GM19023 (cell line): Measurements from ENCODE around the gene DIAPH1.

Source experiments
- ATAC-seq: cut with Tn5 transposase; IDR thresholded peaks from one replicate; pipeline ENCODE4 v1.9.1; 2021; ENCODE audit warnings: mild to moderate bottlenecking, moderate library complexity; ENCODE audit not compliant: unreplicated experiment

Gene DIAPH1

GRCh38 chr5:141522301-141522700 is 96.5 kb downstream of the DIAPH1 start:
- no peak for ATAC-seq

DNA sequence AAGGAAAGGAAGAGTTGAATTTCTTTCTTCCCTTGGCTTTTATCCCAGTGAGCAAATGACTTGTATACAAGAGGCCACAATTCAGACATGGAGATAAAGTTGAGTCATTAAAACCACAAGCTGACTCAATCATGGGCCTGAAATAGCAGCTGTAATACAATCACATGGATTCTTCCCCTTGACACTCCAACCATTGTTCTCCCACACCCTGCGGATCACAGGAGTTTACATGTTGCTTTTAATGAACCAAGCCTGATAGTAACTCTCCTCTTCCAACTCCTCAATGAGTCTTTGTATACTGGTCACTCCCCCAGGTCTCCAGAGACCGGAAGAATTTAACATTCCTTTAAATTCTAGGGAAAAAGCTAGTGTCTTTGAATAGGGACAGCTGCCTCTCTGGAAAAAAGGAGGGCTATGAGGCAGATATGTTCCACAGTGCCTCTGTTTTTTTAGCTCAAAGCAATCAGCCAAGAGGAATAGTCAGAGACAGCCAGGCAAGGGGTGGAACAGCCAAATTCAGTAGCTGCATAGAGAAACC is 97.5 kb downstream of the DIAPH1 start:
- no peak for ATAC-seq

DNA sequence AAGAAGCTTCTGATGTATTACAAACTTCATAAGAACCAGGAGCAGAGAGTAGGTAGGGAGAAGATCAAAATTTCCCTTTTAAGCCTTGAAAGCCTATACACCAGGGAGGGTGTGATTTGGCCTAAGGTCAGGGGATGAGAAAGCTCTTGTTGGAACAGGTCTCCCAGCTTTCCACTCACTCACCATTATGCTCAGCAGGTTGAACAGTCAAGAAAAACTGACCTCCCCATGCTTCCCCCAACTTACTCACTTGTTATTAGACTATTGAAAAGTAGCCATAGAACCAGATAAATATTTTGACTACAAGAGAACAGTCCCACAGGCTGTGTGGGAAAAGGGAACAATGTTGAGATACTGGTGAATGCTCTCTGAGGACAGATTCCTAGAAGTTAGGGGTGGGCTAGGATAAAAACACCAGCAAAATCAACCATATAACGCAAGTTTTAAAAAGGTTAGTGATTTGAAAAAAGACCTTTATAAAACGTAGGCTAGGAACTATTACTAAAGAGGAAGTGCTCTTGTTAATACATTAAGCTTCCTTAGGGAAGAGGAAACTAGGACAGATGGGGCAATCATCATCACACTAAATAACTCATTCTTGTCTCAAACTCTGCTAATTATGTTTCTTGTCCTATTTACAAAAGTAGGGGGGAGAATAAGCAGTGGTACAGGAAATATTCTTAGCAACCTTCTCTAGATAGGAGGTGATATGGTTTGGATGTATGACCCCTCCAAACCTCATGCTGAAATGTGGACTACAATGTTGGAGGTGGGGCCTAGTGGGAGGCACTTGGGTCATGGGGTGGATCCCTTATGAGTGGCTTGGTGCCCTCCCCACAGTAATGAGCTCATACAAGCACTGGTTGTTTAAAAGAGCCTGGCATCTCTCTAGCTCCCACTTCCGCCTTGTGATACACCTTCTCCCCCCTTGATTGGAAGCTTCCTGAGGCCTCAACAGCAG is 98.9 kb downstream of the DIAPH1 start:
- no peak for ATAC-seq

- no peak for ATAC-seq
These were observed 100.2 kb downstream of the DIAPH1 start for GRCh38 chr5:141518618-141519015.

DNA sequence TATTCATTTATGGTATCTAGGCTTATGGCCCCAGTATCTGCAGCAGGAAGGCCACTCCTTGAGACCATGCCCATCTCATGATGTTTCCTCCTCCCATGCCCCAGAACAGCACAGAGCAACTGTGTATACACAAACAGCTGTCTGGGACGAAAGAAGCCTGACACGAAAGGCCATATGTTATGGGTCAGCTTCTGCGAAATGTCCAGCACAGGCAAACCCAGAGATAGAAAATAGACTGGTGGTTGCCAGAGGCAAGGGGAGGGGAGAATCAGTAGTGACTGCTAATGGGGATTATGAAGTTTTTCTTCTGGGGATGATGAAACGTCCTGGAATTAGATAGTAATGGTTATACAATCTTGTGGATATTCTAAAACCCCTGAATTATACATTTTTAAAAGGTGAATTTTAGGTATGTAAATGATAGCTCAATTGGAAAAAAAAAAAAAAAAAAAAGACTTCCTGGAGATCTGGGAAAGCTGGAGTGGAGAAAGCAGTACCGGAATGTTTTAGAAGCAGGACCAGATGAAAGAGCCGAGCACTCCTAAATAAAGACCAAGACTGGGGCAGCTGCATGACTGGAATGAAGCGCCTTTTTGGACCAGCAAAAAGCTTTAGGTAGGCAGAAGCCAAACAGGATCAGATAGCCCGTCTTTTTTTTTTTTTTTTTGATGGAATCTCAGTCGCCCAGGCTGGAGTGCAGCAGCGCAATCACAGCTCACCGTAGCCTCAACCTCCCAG is 100.8 kb downstream of the DIAPH1 start:
- no peak for ATAC-seq

- ATAC-seq: no peak
These were observed 101.5 kb downstream of the DIAPH1 start for GRCh38 chr5:141517312-141517711.

- ATAC-seq: no peak
These were observed 102.2 kb downstream of the DIAPH1 start for GRCh38 chr5:141516672-141517025.

DNA sequence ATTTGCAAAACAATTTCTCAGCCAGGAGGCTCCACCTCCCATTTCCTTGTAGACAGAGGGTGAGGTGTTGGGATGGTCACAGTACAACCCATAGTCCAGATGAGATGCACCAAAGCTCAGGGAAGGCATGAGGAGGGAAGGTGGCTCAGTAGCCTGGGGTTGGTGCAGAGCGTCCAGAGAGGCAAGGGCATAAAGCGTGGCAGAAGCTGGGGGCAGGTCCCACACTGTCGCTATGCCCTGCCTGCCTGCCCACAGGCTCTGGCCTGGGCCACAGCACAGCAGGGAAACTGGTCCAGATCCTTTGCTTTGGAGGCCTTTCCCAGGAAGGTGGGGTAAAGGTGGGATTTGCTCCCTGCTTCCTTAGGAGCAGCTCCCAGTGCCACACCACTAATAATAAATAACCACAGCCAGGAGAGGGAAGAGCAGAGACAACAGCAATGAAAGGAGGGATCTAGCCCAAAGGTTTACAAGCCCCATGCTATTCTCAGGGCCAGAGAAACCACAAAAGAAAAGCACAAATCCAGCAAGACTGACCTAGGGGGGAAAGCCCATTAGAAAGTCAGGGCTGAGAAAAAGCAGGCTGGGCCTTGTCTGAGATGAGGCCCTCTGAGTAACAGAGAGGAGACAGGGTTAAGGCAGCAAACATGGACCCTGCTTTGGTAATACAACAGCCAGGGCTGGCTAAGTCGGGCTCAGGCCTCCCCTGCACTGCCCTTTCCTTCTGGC is 102.7 kb downstream of the DIAPH1 start:
- ATAC-seq: no peak

DNA sequence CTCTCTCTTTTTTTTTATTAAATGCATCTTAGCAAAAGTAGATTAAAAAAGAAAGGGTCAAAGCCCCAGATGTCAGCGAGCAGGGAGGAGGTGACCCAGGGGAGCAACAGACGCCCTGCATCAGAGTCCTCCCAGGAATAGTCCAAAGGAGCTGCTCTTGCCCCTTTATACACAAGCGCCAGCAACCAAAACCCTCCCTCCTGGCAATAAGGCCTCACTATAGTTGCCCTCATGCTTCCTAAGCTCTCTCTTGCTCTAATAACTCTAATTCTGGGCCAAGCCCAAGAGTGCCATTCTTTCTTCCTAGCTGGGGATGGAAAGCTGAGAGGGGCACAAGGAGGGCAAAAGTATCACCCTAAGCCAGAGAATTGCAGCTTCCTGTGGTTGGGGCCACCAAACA is 103.7 kb downstream of the DIAPH1 start:
- ATAC-seq: no peak

DNA sequence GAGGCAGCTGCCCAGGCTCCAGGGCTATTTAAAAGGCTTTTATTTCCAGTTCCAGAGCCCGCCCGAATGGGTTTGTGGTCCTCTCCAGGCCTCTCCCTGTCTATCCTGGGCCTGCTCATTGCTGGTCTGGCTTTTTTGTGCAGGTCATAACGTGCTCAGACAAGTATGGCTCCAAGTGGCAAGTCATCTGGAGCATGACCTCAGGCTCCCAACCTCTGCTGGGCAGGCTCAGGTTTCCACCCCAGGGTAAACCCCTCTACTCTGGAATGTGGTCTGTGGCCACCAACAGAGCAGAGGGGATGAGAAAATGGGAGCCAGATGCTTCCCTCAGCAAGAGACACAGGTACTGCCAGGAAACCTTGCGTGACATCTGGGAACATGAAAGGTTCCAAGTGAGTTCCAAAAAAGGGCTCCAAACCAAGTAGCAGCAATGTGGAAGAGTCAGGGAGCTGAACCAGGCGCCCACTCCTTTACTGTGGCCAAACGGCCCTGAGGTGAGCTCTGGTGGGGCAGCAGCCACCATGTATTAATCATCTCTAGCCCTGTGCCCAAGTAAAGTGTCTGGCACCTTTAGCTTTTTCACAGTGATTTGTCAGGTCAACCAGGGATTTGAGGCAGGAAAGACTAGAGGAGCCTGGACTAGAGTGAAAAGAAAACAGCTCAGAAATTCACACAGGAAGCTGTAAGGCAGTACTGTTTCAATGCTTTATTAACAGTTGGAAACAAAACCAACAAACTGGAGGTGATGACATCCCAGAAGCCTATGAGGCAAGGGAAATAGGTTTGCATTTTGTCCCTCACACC is 104.3 kb downstream of the DIAPH1 start:
- no peak for ATAC-seq

- ATAC-seq: no peak
These were observed 105.0 kb downstream of the DIAPH1 start for GRCh38 chr5:141513627-141514329.

DNA sequence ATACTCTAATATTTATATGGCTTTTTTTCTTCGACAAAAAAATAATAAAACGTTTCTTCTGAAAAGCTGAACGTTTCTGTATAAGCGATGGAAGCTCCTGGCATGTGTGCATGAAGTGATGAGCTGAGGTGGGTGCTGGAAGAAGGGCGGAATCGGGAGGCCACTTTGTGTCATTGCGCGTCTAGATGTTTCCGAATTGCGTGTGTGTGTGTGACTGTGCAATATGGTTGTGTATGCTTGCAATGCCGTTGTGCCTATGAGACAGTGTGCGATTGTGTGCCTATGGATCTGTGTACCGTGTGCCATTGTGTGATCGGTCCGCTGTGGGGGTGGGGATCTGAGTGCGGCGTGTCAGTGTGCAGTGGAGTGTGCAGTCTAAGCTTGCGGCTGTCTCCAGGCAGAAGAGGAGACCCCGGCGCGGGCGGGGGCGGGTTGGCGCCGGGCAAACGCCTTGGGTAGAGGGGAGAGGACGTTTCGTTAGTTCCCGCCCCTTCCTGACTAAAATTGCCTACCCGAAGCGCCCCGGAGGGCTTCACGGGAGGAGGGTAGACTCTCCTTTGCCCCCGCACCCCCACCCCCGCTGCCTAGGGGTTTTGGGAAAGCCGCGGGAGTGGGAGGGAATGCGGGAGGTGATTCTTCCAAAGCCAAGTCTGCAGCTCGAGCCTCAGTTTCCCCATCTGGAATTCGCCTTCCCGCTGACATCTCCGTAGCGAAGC is 105.7 kb downstream of the DIAPH1 start:
- no peak for ATAC-seq

GRCh38 chr5:141512390-141512910 is 106.3 kb downstream of the DIAPH1 start:
- ATAC-seq: no peak

DNA sequence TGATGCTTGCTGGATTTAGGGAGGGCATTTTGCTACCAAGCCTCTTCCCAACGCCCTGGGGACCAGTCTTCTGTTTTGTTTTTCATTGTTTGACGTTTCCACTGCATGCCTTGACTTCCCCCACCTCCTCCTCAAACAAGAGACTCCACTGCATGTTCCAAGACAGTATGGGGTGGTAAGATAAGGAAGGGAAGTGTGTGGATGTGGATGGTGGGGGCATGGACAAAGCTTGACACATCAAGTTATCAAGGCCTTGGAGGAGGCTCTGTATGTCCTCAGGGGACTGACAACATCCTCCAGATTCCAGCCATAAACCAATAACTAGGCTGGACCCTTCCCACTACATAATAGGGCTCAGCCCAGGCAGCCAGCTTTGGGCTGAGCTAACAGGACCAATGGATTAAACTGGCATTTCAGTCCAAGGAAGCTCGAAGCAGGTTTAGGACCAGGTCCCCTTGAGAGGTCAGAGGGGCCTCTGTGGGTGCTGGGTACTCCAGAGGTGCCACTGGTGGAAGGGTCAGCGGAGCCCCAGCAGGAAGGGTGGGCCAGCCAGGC is 107.0 kb downstream of the DIAPH1 start:
- no peak for ATAC-seq

- peak; percentile 25 for ATAC-seq
These were observed 107.8 kb downstream of the DIAPH1 start for GRCh38 chr5:141510850-141511601.

DNA sequence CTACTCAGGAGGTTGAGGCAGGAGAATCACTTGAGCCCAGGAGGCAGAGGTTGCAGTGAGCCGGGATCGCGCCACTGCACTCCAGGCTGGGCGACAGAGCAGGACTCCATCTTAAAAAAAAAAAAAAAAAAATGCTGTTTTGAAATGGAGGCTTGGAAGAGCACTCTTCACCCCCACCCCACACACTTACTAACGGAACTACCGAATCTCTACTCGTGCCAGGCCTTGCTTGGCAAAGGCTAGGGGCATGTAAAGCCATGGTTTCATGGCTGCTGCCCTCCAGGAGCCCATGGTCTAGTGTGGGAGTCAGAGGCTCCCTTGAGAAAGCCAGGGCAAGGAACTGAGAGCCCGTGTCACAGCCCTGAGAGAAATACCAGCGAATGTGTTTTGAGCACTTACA is 108.6 kb downstream of the DIAPH1 start:
- no peak for ATAC-seq

GRCh38 chr5:141508798-141509611 is 109.8 kb downstream of the DIAPH1 start:
- ATAC-seq: no peak
